K562 (cell line): ENCODE data around the gene SF3A2. TPM values are rescaled to one million over a fixed set of nuclear protein-coding genes. Genes with fewer than 3 reads are reported as not detected.

Experiments used
- ATAC-seq: fragments of 200-7000 bp; cut with Tn5 transposase; 3 replicates; pipeline ENCODE4 v1.9.1; 2020; ENCODE audit warnings: moderate library complexity
- BruUV-seq: library from RNA; stranded (reverse); fragments of 400-500 nt; replicated peaks from 2 replicates; lab custom pipeline; 2021; lab: Mats Ljungman, UMichigan
- CTCF ChIA-PET: fragments of 300-600 bp; formaldehyde crosslinking; extraction: SDS; loops from one replicate; lab custom pipeline; 2021; ENCODE audit warnings: low intra/inter-chr PET ratio; lab: Yijun Ruan, JAX
- POLR2A ChIA-PET: fragments of 300-600, 350-650 bp; sonication (Branson Sonifier 250); formaldehyde crosslinking; extraction: SDS; loops from one replicate; lab custom pipeline; 2021; ENCODE audit warnings: antibody characterized with exemption, inconsistent platforms; lab: Yijun Ruan, JAX
- DNase-seq, 4 experiments: peaks; one replicate each; pipeline versions ENCODE4 v3.0.0 to v3.0.0-alpha.2; 2011 to 2018; ENCODE audit warnings: low spot score in 3 of 4, mixed read lengths in 3 of 4; ENCODE audit errors: extremely low read depth in 1 of 4
- FAIRE-seq: peaks from 2 replicates; lab custom pipeline; 2011; peaks lifted over from hg19 to GRCh38; lab: Jason Lieb, UNC
- H2AFZ ChIP-seq: 2 replicates; pipeline ENCODE4 v1.6.0; 2011; ENCODE audit warnings: low read depth, low read length, control low read depth, inconsistent platforms
- H3K27ac ChIP-seq: fragments of 200-600 bp; 3 replicates; pipeline ENCODE4 v1.8.0; 2011; ENCODE audit warnings: low read depth, mild to moderate bottlenecking, control low read depth, inconsistent platforms, low read length, moderate library complexity, mixed read lengths; ENCODE audit errors: extremely low read depth
- H3K27me3 ChIP-seq, 2 experiments: fragments of 300-600 bp in 1 of 2; 2 replicates in 1 of 2; 3 replicates in 1 of 2; pipeline versions ENCODE4 v1.6.0 to v1.8.0; 2011; ENCODE audit warnings: inconsistent platforms in 2 of 2, low read length in 2 of 2, mild to moderate bottlenecking in 1 of 2, mixed read lengths in 1 of 2, moderate library complexity in 1 of 2; ENCODE audit not compliant: control insufficient read depth in 2 of 2, insufficient read depth in 2 of 2
- H3K36me3 ChIP-seq: fragments of 300-600 bp; 3 replicates; pipeline ENCODE4 v1.8.0; 2011; ENCODE audit warnings: mild to moderate bottlenecking, low read length, inconsistent platforms; ENCODE audit not compliant: control insufficient read depth, insufficient read depth
- H3K4me1 ChIP-seq, 2 experiments: fragments of 200-600 bp in 1 of 2; replicated peaks in 1 of 2; 2 replicates in 1 of 2; 3 replicates in 1 of 2; pipeline versions ENCODE4 v1.5.1 to v1.8.0; 2011; ENCODE audit warnings: inconsistent platforms in 2 of 2, low read length in 2 of 2, mild to moderate bottlenecking in 1 of 2, mixed read lengths in 1 of 2, moderate library complexity in 1 of 2; ENCODE audit not compliant: control insufficient read depth in 2 of 2, insufficient read depth in 2 of 2
- H3K4me2 ChIP-seq: 2 replicates; pipeline ENCODE4 v1.6.1; 2011; ENCODE audit warnings: low read length, control low read depth, inconsistent platforms, mixed read lengths; ENCODE audit not compliant: insufficient read depth
- H3K4me3 ChIP-seq: fragments of 200-600 bp; sonication (generic), shearing (Covaris generic); 2 replicates; pipeline ENCODE4 v1.5.1; 2016; ENCODE audit warnings: control low read depth, inconsistent platforms
- H3K79me2 ChIP-seq: fragments of 200-600 bp; 3 replicates; pipeline ENCODE4 v1.8.0; 2011; ENCODE audit warnings: low read length, inconsistent platforms; ENCODE audit not compliant: control insufficient read depth, insufficient read depth
- H3K9ac ChIP-seq, 2 experiments: 2 replicates each; pipeline versions ENCODE4 v1.6.0 to v1.6.1; 2011; ENCODE audit warnings: low read depth in 2 of 2, low read length in 2 of 2, control low read depth in 1 of 2, inconsistent platforms in 1 of 2, mild to moderate bottlenecking in 1 of 2, mixed read lengths in 1 of 2; ENCODE audit not compliant: insufficient read depth in 1 of 2
- H3K9me1 ChIP-seq: one replicate; pipeline ENCODE4 v1.6.0; 2011; ENCODE audit warnings: inconsistent platforms, mild to moderate bottlenecking, low read length, moderate library complexity; ENCODE audit not compliant: control insufficient read depth, insufficient read depth
- H3K9me3 ChIP-seq: replicated peaks from 2 replicates; pipeline ENCODE4 v1.5.1; 2011; ENCODE audit warnings: low read depth, low read length, inconsistent platforms; ENCODE audit not compliant: control insufficient read depth, insufficient read depth
- H4K20me1 ChIP-seq: replicated peaks from 2 replicates; pipeline ENCODE4 v1.6.1; 2011; ENCODE audit warnings: low read length, inconsistent platforms, mixed read lengths; ENCODE audit not compliant: control insufficient read depth, insufficient read depth
- BHLHE40 ChIP-seq: IDR thresholded peaks from 2 replicates; pipeline ENCODE4 v1.6.1; 2011; ENCODE audit warnings: low read length, improper control_type of control experiment
- POLR2G ChIP-seq: fragments of 200-400 bp; formaldehyde crosslinking; IDR thresholded peaks from 2 replicates; pipeline ENCODE4 v1.6.1; 2017; ENCODE audit warnings: low read depth, mild to moderate bottlenecking, antibody characterized with exemption, low read length, moderate library complexity
- RBM14 ChIP-seq: fragments of 200-400 bp; formaldehyde crosslinking; IDR thresholded peaks from 2 replicates; pipeline ENCODE4 v1.6.1; 2018; ENCODE audit warnings: low read depth, mild to moderate bottlenecking, low read length, moderate library complexity, borderline replicate concordance; ENCODE audit not compliant: insufficient read depth
- RBM22 ChIP-seq: fragments of 200-400 bp; formaldehyde crosslinking; IDR thresholded peaks from 2 replicates; pipeline ENCODE4 v1.6.1; 2018; ENCODE audit warnings: low read length, low read depth; ENCODE audit not compliant: poor library complexity, severe bottlenecking
- SUPT5H ChIP-seq: fragments of 450-650 bp; IDR thresholded peaks from 2 replicates; pipeline ENCODE4 v1.6.1; 2016
- ZZZ3 ChIP-seq: fragments of 450-650 bp; IDR thresholded peaks from 2 replicates; pipeline ENCODE4 v1.6.1; 2016; ENCODE audit warnings: antibody characterized with exemption, mild to moderate bottlenecking, moderate library complexity
- WGBS: fragments of 100-300 bp; shearing (Covaris generic); methylation state at CpG from one replicate; pipeline ENCODE4 v1.1.6; 2016; ENCODE audit warnings: low coverage, mixed read lengths; ENCODE audit not compliant: insufficient coverage; ENCODE audit errors: missing lambda C conversion rate; 5-methylcytosine and 5-hydroxymethylcytosine counted together
- in situ Hi-C: fragments of 300-500 bp; cut with MboI; formaldehyde crosslinking; loops from 4 replicates; pipeline ENCODE4 v1.15.0; 2018; ENCODE audit warnings: inconsistent platforms, mixed read lengths
- intact Hi-C: fragments of 100-400 bp; cut with micrococcal nuclease; formaldehyde crosslinking; loops from 2 replicates; pipeline ENCODE4 v1.14.2; 2022
- polyA plus RNA-seq, 8 experiments: library from polyadenylated mRNA; depleted of rRNA in 4 of 8; stranded (reverse) in 5 of 8; unstranded in 3 of 8; fragments of >200 nt; fragmentation: Nextera tagmentation in 2 of 8; fragmentation: Illumina TruSeq in 1 of 8; extraction: Ambion mirVana in 2 of 8; extraction: Trizol in 1 of 8; gene quantifications; 2 replicates each; pipeline versions ENCODE4 v1.2.1 to v1.2.3, GENCODE V29; 2011 to 2014; ENCODE audit warnings: inconsistent platforms in 1 of 8, missing spikeins in 1 of 8
- total RNA-seq, 7 experiments: library from RNA; depleted of rRNA in 6 of 7; stranded (reverse); fragments of >200 nt in 6 of 7; fragmentation: Illumina TruSeq in 2 of 7; extraction: Trizol in 2 of 7; gene quantifications; 2 replicates each; pipeline versions ENCODE4 v1.2.1 to v1.2.3, GENCODE V29; 2011 to 2021; ENCODE audit warnings: low replicate concordance in 1 of 7
- TF ChIP-seq, protein P1 (sequence below), 3 experiments: IDR thresholded peaks in 2 of 3; conservative IDR thresholded peaks in 1 of 3; 2 replicates each; pipeline ENCODE4 v1.5.1; 2011 to 2012; ENCODE audit warnings: low read length in 3 of 3, mild to moderate bottlenecking in 3 of 3, control low read depth in 2 of 3, improper control_type of control experiment in 1 of 3, inconsistent platforms in 1 of 3, low read depth in 1 of 3, mixed read lengths in 1 of 3, moderate library complexity in 1 of 3; ENCODE audit not compliant: insufficient read depth in 2 of 3
- TF ChIP-seq, protein P2 (sequence below): fragments of 450-650 bp; IDR thresholded peaks from 2 replicates; pipeline ENCODE4 v1.6.1; 2016
- TF ChIP-seq, protein P3 (sequence below): fragments of 450-650 bp; formaldehyde crosslinking; IDR thresholded peaks from 2 replicates; pipeline ENCODE4 v1.4.0; 2022; ENCODE audit warnings: missing genetic modification characterization

SF3A2 gene
- total and polyA plus RNA-seq, 9 of the 15 experiments (the other 6 are each of a cell fraction or from before 2014, with no cell fraction given) = 0.17 to 194 (median 22.8) TPM

DNA sequence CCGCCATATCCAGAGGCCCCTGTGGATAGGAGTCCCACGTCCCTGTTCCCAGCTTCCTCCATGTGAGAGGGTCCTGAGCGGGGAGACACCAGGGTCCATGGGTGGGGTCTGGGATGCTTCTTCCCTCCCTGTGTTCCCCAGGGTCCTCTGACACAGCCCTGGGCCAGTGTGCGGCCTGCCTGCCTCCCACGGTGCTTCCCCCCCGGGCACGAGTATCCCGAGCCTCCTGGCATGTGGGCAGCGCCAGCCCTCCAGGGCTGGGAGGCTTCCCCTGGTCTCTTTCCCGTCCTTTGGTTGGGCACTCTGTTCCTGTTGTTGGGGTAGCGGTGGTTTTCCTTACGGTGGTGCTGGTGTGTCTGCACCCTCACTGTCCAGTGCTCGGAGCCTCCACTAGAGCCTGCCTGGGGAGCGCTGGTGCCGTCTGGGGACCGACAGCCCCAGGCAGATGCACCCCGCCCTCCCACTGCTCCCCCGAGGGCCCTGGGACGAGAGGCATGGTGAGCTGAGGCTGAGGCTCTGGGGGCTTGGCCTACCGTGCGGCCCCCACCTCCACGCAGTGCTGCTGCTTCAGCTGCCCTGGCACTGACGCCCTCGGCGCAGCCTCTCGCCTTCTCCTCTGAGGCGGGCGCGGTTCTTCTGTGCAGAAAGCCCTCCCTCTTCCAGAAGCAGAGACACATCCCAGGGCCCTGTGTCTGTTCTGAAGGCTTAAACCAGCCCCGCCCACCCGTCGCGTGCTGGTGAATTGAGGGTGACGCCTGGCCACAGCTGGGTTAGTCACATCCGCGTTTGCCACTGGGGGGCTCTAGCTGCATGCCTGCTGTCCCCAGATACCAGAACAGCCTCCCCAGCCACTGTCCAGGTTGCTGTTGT lies 28.4 kb upstream of the SF3A2 start (continued):
- TF ChIP-seq, protein P1, sequence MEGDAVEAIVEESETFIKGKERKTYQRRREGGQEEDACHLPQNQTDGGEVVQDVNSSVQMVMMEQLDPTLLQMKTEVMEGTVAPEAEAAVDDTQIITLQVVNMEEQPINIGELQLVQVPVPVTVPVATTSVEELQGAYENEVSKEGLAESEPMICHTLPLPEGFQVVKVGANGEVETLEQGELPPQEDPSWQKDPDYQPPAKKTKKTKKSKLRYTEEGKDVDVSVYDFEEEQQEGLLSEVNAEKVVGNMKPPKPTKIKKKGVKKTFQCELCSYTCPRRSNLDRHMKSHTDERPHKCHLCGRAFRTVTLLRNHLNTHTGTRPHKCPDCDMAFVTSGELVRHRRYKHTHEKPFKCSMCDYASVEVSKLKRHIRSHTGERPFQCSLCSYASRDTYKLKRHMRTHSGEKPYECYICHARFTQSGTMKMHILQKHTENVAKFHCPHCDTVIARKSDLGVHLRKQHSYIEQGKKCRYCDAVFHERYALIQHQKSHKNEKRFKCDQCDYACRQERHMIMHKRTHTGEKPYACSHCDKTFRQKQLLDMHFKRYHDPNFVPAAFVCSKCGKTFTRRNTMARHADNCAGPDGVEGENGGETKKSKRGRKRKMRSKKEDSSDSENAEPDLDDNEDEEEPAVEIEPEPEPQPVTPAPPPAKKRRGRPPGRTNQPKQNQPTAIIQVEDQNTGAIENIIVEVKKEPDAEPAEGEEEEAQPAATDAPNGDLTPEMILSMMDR (IDR thresholded peaks at IDR 0.05 in 2 of 3, conservative IDR thresholded peaks at IDR 0.05 in 1 of 3; ENCODE audit: insufficient read depth in 2 of 3, low read depth in 1 of 3, low read length in 3 of 3) = peak in 2 of 3 experiments; percentile 30 to 42; a peak in 3 of 6 replicates
- no peak for TF ChIP-seq ZZZ3
- TF ChIP-seq RBM14 = no peak
- TF ChIP-seq RBM22 = peak; percentile 57
- TF ChIP-seq POLR2G = peak; percentile 59; the same call in 1 of the 2 replicates
- TF ChIP-seq BHLHE40 = peak; percentile 83

DNA sequence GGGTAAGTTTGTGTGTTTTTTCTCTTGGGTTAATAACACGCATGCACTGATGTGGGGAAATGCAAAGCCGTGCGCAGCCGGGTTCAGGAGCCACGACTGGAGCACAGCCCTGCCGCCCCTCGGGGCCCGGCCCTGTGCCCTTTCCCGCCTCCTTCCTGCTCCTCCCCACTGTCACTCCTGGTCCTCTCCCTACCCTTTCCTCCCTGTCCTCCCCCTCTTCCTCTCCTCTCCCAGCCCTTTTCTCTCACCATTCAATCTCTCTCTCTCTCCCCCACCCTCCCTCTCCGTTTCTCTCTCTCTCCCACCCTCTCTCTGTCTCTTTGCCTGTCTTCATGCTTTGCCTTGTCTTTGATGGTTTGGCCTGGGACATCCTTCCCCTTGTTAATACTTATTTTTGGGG lies 27.6 kb upstream of the SF3A2 start:
- Histone ChIP-seq H3K36me3 (peaks cover 94% of the 10 kb centered on the region; the same call in 2 of the 3 replicates), H3K4me2 (no peak overlapping the region), H3K4me3 (no peak overlapping the region), H3K27ac (no peak overlapping the region), H2AFZ (no peak overlapping the region), H3K9ac (no peak overlapping the region; a peak in 1 of 4 replicates), H3K4me1 (peaks cover 0 to 59% of the 10 kb centered on the region in 2 experiments; a peak in 3 of 5 replicates), H3K79me2 (0 out of 3 replicates have a peak, but pooled peaks cover 4% of the 10 kb centered on the region), H3K9me1 (no peaks in the 10 kb centered on the region), H4K20me1 (0 out of 2 replicates have a peak, but pooled peaks cover 9% of the 10 kb centered on the region), H3K27me3 (no peaks in the 10 kb centered on the region), H3K9me3 (no peaks in the 10 kb centered on the region)
- BruUV-seq = no TSS peak
- ChIA-PET POLR2A (interaction anchor here (0.7 kb wide), 1 partner anchor 14 kb away, joined by 6 read pairs; no protein-coding TSS in a partner anchor), CTCF (no interaction called here)
- no peak for FAIRE-seq
- no peak for DNase-seq
- in situ Hi-C loops (no loop called here), intact Hi-C loops (no loop called here)
- WGBS = 97% methylated on average over 10 of the region's 10 CpGs
- ATAC-seq = no peak
- TF ChIP-seq, protein P2, sequence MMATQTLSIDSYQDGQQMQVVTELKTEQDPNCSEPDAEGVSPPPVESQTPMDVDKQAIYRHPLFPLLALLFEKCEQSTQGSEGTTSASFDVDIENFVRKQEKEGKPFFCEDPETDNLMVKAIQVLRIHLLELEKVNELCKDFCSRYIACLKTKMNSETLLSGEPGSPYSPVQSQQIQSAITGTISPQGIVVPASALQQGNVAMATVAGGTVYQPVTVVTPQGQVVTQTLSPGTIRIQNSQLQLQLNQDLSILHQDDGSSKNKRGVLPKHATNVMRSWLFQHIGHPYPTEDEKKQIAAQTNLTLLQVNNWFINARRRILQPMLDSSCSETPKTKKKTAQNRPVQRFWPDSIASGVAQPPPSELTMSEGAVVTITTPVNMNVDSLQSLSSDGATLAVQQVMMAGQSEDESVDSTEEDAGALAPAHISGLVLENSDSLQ = no peak
- TF ChIP-seq, protein P3, sequence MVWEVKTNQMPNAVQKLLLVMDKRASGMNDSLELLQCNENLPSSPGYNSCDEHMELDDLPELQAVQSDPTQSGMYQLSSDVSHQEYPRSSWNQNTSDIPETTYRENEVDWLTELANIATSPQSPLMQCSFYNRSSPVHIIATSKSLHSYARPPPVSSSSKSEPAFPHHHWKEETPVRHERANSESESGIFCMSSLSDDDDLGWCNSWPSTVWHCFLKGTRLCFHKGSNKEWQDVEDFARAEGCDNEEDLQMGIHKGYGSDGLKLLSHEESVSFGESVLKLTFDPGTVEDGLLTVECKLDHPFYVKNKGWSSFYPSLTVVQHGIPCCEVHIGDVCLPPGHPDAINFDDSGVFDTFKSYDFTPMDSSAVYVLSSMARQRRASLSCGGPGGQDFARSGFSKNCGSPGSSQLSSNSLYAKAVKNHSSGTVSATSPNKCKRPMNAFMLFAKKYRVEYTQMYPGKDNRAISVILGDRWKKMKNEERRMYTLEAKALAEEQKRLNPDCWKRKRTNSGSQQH (CRISPR knock-in tag) = 0 out of 2 replicates have a peak, but pooled peaks have one; percentile 60
- peak; percentile 15; the same call in 1 of the 2 replicates for TF ChIP-seq SUPT5H
